Choroid plexus epithelial cell (primary cell): ENCODE measurements around the gene ME3.
A peak's percentile ranks its signal among the peaks of the same experiment; 100 is the strongest.
"Not testable (repeated sequence)": the region's sequence is repeated elsewhere in the genome, so short reads cannot be mapped to it uniquely, and the experiment has no call there.

Source experiments
- DNase-seq: peaks from one replicate; pipeline ENCODE4 v3.0.0-alpha.2; 2010; ENCODE audit warnings: low read depth
- H3K4me3 ChIP-seq: 2 replicates; pipeline ENCODE4 v1.5.1; 2011; ENCODE audit warnings: low read depth, mild to moderate bottlenecking, control low read depth, low read length, moderate library complexity
- CTCF ChIP-seq: conservative IDR thresholded peaks from 2 replicates; pipeline ENCODE4 v1.5.1; 2011; ENCODE audit warnings: low read depth, mild to moderate bottlenecking, control low read depth, inconsistent platforms, low read length, moderate library complexity

Gene ME3

DNA sequence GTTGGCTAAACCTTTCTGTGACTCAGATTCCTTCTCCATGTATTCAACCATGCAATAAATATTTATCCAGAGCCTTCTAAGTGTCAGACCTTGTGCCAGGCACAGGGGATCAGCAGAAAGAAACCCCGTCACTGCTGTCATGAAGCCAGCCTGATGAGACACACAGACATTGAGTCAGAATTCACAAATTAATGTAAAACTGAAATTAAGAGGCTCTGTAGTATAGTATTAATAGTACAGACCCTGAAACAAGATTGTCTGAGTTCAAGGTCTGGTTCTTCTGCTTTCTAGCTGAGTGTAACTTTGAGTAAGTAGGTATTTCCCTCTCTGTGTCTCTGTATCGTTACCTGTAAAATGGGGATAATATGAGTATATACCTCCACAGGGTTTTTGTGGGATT is 46.9 kb downstream of the ME3 start:
- no peak for TF ChIP-seq CTCF
- DNase-seq: no peak
- H3K4me3 ChIP-seq: no peak overlapping the region

- TF ChIP-seq CTCF: no peak
- H3K4me3 ChIP-seq: no peak overlapping the region
- no peak for DNase-seq
Observed at GRCh38 chr11:86624366-86624765, 48.0 kb downstream of the ME3 start.

DNA sequence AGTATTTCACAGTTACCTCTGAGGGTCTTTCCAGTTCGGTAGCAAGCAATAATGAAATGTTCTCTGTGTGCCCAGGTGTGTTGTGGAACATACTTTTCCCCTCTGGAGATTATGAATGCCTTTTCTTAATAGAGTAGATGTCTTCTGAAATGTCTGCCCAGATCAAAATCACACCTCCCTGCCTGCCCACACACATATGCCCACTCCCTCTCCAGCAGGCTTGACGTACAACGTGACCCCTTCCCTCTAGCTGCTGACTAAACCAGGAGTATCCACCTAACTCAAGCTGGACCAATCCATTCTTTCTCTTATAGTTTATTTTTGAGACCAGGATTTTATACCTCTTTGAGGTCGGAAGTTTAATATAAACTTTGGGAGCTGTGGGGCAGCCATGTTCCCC is 48.7 kb downstream of the ME3 start:
- TF ChIP-seq CTCF: no peak
- DNase-seq: no peak
- no peak overlapping the region for H3K4me3 ChIP-seq

DNA sequence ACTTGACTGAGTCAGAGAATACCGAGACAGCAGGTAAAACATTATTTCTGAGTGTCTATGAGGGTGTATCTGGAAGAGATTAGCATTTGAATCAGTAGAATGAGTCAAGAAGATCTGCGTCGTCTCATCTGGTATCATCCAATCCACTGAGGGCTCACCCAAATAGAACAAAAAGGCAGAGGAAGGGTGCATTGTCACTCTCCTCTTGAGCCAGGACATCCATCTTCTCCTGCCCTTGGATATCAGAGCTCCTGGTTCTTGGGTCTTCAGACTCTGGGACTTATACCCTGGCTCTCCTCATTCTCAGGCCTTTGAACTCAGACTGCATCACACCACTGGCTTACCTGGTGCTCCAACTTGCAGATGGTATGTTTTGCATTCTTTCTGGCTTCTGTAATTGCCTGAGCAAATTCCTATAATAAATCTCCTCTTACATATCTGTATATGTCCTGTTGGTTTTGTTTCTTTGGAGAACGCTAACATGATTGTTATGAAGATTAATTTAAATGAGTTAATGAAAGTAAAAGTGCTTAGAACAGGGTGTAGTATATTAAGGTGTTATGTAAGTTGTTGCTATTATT is 49.3 kb downstream of the ME3 start:
- DNase-seq: peak; percentile 81
- no peak for TF ChIP-seq CTCF
- H3K4me3 ChIP-seq: no peak overlapping the region

- no peak for TF ChIP-seq CTCF
- H3K4me3 ChIP-seq: no peak overlapping the region
- no peak for DNase-seq
Observed at GRCh38 chr11:86621854-86622253, 50.6 kb downstream of the ME3 start.

DNA sequence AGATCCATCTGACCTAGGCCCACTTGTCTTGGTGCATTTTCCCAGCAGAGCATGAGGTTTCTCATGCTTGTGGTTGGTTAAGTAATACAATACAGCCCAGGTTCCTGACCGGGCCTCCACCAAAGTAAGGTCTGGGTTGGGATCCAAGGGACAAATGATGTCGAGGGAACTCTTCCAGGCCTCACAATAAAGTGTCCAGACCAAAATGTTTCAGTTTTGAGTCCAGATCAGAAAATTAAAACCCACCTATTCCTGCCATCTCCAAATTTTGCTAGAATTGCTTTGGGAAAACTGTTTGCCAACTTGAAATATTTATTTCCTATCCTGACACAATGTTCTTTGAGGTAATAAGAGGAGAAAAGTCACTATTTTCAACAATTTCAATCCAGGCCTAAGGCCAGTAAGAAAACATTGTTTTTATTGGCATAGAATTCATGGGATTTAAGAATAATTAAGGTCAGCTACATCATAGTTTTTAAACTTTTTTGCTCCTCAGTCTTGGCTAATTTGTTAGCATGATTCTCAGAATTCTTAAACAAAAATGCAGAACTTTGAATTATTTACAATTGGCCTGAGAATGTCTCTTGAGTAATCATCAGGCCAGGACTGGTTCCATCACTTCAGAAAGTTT is 51.4 kb downstream of the ME3 start:
- TF ChIP-seq CTCF: no peak
- peak; percentile 84 for DNase-seq
- no peak overlapping the region for H3K4me3 ChIP-seq

DNA sequence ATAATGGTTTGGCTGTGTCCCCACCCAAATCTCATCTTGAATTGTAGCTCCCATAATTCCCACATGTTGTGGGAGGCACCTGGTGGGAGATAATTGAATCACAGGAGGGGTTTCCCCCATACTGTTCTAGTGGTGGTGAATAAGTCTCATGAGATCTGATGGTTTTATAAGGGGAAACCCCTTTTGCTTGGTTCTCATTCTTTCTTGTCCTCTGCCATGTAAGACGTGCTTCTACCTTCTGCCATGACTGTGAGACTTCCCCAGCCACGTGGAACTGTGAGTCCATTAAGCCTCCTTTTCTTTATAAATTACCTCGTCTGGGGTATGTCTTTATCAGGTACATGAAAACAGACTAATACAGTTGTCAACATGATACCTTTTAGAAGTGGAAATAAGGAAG is 53.0 kb downstream of the ME3 start:
- H3K4me3 ChIP-seq, DNase-seq: not testable (repeated sequence)
